ENCODE data around the gene COL5A2.

COL5A2 gene

DNA sequence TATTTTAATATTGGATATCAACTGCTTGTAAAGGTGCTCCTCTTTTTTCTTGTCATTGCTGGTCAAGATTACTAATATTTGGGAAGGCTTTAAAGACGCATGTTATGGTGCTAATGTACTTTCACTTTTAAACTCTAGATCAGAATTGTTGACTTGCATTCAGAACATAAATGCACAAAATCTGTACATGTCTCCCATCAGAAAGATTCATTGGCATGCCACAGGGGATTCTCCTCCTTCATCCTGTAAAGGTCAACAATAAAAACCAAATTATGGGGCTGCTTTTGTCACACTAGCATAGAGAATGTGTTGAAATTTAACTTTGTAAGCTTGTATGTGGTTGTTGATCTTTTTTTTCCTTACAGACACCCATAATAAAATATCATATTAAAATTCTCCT lies 167.2 kb downstream of the COL5A2 start:
- H3K4me1 ChIP-seq (ENCODE audit: control insufficient read depth, low read depth, low read length), result peaks cover 12% of the 10 kb centered on the region
- no peaks in the 10 kb centered on the region for H3K36me3 ChIP-seq (ENCODE audit: control insufficient read depth, low read depth, low read length)
- H3K27ac ChIP-seq (ENCODE audit: low read length), result no peak overlapping the region
- no peaks in the 10 kb centered on the region for H3K9me3 ChIP-seq (ENCODE audit: control insufficient read depth, low read depth, low read length)
- H3K27me3 ChIP-seq (ENCODE audit: control insufficient read depth, insufficient read depth, low read length), result no peaks in the 10 kb centered on the region
- H3K9ac ChIP-seq (ENCODE audit: low read length), result no peak overlapping the region
- H3K4me3 ChIP-seq (ENCODE audit: low read length), result no peak overlapping the region

DNA sequence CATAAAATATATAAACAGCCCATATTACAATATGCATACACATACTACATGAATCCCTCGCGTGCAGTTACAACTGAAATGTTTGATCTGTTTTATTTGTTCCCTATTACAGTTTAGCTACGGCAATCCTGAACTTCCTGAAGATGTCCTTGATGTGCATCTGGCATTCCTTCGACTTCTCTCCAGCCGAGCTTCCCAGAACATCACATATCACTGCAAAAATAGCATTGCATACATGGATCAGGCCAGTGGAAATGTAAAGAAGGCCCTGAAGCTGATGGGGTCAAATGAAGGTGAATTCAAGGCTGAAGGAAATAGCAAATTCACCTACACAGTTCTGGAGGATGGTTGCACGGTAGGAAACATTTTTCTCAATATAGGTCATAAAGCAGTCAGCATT lies 169.0 kb downstream of the COL5A2 start:
- Histone ChIP-seq H3K36me3 (ENCODE audit: control insufficient read depth, low read depth, low read length) (no peaks in the 10 kb centered on the region), H3K9me3 (ENCODE audit: control insufficient read depth, low read depth, low read length) (no peaks in the 10 kb centered on the region), H3K9ac (ENCODE audit: low read length) (no peak overlapping the region), H3K4me1 (ENCODE audit: control insufficient read depth, low read depth, low read length) (peaks cover 9% of the 10 kb centered on the region), H3K4me3 (ENCODE audit: low read length) (no peak overlapping the region), H3K27me3 (ENCODE audit: control insufficient read depth, insufficient read depth, low read length) (no peaks in the 10 kb centered on the region), H3K27ac (ENCODE audit: low read length) (no peak overlapping the region)

DNA sequence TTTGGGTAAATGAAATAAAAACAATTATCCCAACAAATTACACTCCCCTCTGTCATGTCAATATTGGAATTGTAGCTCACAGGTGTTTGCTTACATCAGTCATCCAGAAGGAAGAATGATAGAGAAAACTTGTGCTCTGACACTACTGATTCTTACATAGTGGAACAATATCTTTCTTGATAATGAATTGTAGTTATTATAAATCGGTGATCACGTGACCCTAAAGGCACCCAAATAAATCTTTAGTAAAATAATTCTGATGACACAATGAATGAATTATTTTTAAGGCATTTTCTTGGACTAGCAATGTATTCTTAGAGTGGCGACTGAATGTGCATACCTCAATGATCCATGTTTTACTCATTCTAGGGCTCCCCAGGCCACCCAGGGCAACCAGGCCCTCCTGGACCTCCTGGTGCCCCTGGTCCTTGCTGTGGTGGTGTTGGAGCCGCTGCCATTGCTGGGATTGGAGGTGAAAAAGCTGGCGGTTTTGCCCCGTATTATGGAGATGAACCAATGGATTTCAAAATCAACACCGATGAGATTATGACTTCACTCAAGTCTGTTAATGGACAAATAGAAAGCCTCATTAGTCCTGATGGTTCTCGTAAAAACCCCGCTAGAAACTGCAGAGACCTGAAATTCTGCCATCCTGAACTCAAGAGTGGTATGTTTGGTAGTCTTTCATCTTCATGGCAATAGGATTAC lies 170.9 kb downstream of the COL5A2 start:
- no peaks in the 10 kb centered on the region for H3K36me3 ChIP-seq (ENCODE audit: control insufficient read depth, low read depth, low read length)
- H3K4me1 ChIP-seq (ENCODE audit: control insufficient read depth, low read depth, low read length), result no peaks in the 10 kb centered on the region
- no peaks in the 10 kb centered on the region for H3K9me3 ChIP-seq (ENCODE audit: control insufficient read depth, low read depth, low read length)
- H3K9ac ChIP-seq (ENCODE audit: low read length), result no peak overlapping the region
- no peaks in the 10 kb centered on the region for H3K27me3 ChIP-seq (ENCODE audit: control insufficient read depth, insufficient read depth, low read length)
- no peak overlapping the region for H3K27ac ChIP-seq (ENCODE audit: low read length)
- H3K4me3 ChIP-seq (ENCODE audit: low read length), result no peak overlapping the region

DNA sequence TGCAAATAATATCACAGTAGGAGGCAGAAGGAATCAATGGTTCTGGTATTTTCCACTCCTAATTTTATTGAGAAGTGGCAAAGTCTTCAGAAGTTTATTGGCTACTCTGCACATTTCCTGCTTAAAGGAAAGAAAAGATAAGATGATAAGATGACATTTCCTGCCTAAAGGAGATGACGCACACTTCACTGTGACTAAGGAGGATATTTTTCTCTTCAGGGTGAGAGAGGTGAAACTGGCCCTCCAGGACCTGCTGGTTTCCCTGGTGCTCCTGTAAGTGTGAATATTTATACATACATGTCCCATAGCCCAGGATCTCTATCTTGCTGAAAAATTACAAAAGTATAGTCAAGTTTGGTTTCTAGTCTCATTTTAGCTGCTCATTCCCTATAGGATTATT lies 177.5 kb downstream of the COL5A2 start:
- Histone ChIP-seq H3K27me3 (ENCODE audit: control insufficient read depth, insufficient read depth, low read length) (no peaks in the 10 kb centered on the region), H3K4me1 (ENCODE audit: control insufficient read depth, low read depth, low read length) (no peaks in the 10 kb centered on the region), H3K36me3 (ENCODE audit: control insufficient read depth, low read depth, low read length) (no peaks in the 10 kb centered on the region), H3K4me3 (ENCODE audit: low read length) (no peak overlapping the region), H3K9ac (ENCODE audit: low read length) (no peak overlapping the region), H3K9me3 (ENCODE audit: control insufficient read depth, low read depth, low read length) (no peaks in the 10 kb centered on the region), H3K27ac (ENCODE audit: low read length) (no peak overlapping the region)

DNA sequence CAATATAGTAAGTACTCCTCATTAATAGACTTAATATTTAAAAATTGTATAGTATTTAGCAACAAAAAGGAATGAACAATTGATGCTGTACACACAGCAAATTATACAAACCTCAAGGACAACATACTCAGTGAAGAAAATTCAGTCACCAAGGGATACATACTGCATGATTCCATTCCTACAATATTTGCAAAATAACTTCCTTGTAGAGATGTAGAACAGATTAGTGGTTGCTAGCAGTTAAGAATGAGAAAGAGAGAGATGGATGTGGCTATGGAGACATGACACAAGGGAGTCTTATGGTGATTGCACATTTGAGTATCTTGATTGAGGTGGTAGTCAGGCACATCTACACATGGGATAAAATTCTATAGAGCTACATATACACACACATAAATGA lies 179.3 kb downstream of the COL5A2 start:
- no peak overlapping the region for H3K4me3 ChIP-seq (ENCODE audit: low read length)
- no peaks in the 10 kb centered on the region for H3K27me3 ChIP-seq (ENCODE audit: control insufficient read depth, insufficient read depth, low read length)
- no peak overlapping the region for H3K27ac ChIP-seq (ENCODE audit: low read length)
- H3K9me3 ChIP-seq (ENCODE audit: control insufficient read depth, low read depth, low read length), result no peaks in the 10 kb centered on the region
- no peaks in the 10 kb centered on the region for H3K36me3 ChIP-seq (ENCODE audit: control insufficient read depth, low read depth, low read length)
- no peak overlapping the region for H3K9ac ChIP-seq (ENCODE audit: low read length)
- H3K4me1 ChIP-seq (ENCODE audit: control insufficient read depth, low read depth, low read length), result no peaks in the 10 kb centered on the region

DNA sequence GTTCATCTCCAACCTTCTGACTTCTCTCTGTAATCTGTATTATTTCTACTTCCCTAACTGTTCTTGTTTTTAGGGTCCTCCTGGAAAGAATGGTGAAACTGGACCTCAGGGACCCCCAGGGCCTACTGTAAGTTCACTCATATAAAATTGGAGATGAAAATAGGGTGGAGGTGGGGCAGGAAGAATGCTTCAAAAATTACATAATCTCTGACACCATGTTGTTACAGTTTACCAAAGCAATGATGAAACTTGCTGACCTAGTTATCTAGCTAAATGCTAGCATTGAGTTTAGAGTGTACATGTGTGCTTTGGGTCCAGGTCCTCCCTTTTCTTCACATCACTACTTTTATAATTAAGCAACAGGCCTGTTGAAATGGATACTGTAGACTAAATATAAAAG lies 182.3 kb downstream of the COL5A2 start:
- Histone ChIP-seq H3K9ac (ENCODE audit: low read length) (no peak overlapping the region), H3K36me3 (ENCODE audit: control insufficient read depth, low read depth, low read length) (no peaks in the 10 kb centered on the region), H3K4me3 (ENCODE audit: low read length) (no peak overlapping the region), H3K27ac (ENCODE audit: low read length) (no peak overlapping the region), H3K27me3 (ENCODE audit: control insufficient read depth, insufficient read depth, low read length) (no peaks in the 10 kb centered on the region), H3K4me1 (ENCODE audit: control insufficient read depth, low read depth, low read length) (no peaks in the 10 kb centered on the region), H3K9me3 (ENCODE audit: control insufficient read depth, low read depth, low read length) (no peaks in the 10 kb centered on the region)

DNA sequence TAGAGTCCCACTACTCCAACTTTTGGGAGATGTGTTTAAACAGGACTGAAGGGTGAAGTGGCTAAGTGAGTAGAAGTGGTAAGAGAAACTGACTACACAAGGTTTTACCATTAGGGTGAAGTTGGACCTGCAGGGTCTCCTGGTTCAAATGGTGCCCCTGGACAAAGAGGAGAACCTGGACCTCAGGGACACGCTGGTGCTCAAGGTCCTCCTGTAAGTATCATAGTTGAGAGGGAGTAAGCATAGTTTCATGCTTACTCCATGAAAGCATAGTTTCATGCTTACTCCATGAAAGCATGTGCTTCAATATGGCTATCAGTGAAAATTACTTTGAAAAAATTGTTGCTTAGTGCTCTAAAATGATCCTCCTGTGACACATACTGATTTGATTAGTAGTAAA lies 186.3 kb downstream of the COL5A2 start:
- Histone ChIP-seq H3K27me3 (ENCODE audit: control insufficient read depth, insufficient read depth, low read length) (no peaks in the 10 kb centered on the region), H3K36me3 (ENCODE audit: control insufficient read depth, low read depth, low read length) (no peaks in the 10 kb centered on the region), H3K9me3 (ENCODE audit: control insufficient read depth, low read depth, low read length) (no peaks in the 10 kb centered on the region), H3K9ac (ENCODE audit: low read length) (no peak overlapping the region), H3K4me3 (ENCODE audit: low read length) (no peak overlapping the region), H3K27ac (ENCODE audit: low read length) (no peak overlapping the region), H3K4me1 (ENCODE audit: control insufficient read depth, low read depth, low read length) (no peaks in the 10 kb centered on the region)

DNA sequence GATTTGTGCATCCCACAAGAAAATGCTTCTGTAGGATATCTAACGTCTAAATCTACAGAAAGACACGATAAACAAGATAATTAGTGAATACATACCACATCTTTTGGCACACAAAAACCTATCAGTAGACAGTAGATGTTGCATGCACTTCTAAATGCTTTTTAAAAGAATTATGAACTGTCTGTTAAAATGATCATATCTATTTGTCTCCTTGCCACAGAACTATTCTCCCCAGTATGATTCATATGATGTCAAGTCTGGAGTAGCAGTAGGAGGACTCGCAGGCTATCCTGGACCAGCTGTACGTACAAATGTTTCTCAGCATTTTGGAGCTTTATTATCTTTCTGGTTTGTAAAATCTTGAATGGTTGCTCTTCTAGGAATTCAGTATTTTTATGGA lies 192.7 kb downstream of the COL5A2 start:
- Histone ChIP-seq H3K27ac (ENCODE audit: low read length) (no peak overlapping the region), H3K27me3 (ENCODE audit: control insufficient read depth, insufficient read depth, low read length) (no peaks in the 10 kb centered on the region), H3K36me3 (ENCODE audit: control insufficient read depth, low read depth, low read length) (no peaks in the 10 kb centered on the region), H3K9me3 (ENCODE audit: control insufficient read depth, low read depth, low read length) (no peaks in the 10 kb centered on the region), H3K4me1 (ENCODE audit: control insufficient read depth, low read depth, low read length) (no peaks in the 10 kb centered on the region), H3K4me3 (ENCODE audit: low read length) (no peak overlapping the region), H3K9ac (ENCODE audit: low read length) (no peak overlapping the region)

DNA sequence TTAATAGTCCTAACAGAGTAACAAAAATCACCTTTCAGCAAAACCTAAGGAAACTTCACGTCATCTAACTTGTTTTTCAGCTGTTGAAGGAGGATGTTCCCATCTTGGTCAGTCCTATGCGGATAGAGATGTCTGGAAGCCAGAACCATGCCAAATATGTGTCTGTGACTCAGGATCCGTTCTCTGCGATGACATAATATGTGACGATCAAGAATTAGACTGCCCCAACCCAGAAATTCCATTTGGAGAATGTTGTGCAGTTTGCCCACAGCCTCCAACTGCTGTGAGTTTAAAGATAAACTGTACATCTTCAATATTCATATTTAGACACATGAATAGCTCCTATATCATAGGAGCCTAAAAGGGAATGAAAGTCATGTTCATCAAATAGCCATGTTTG lies 194.9 kb downstream of the COL5A2 start:
- H3K4me1 ChIP-seq (ENCODE audit: control insufficient read depth, low read depth, low read length), result no peaks in the 10 kb centered on the region
- H3K9ac ChIP-seq (ENCODE audit: low read length), result no peak overlapping the region
- no peaks in the 10 kb centered on the region for H3K27me3 ChIP-seq (ENCODE audit: control insufficient read depth, insufficient read depth, low read length)
- H3K9me3 ChIP-seq (ENCODE audit: control insufficient read depth, low read depth, low read length), result no peaks in the 10 kb centered on the region
- H3K27ac ChIP-seq (ENCODE audit: low read length), result no peak overlapping the region
- H3K36me3 ChIP-seq (ENCODE audit: control insufficient read depth, low read depth, low read length), result no peaks in the 10 kb centered on the region
- H3K4me3 ChIP-seq (ENCODE audit: low read length), result no peak overlapping the region

DNA sequence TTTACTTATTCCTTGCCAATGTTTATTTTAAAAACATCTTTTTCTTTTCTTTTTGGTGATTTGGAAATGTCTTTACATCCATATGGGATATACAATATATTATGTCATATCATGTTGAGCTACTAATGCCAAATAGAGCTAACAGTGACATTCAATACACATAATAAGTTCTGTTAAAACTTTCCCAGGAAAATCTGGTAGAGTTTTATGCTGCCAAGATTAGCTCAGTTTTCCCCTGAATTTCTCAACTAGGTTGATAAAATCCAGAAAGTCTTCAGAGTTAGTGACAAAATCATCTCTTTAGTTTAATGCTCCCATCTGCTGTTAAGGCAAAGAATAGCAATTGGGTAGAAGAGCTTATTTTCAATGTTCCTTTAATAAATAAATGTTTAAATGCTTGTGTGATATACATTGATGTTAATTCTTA lies 195.5 kb downstream of the COL5A2 start:
- Histone ChIP-seq H3K4me3 (ENCODE audit: low read length) (no peak overlapping the region), H3K9me3 (ENCODE audit: control insufficient read depth, low read depth, low read length) (no peaks in the 10 kb centered on the region), H3K36me3 (ENCODE audit: control insufficient read depth, low read depth, low read length) (no peaks in the 10 kb centered on the region), H3K27ac (ENCODE audit: low read length) (no peak overlapping the region), H3K9ac (ENCODE audit: low read length) (no peak overlapping the region), H3K4me1 (ENCODE audit: control insufficient read depth, low read depth, low read length) (no peaks in the 10 kb centered on the region), H3K27me3 (ENCODE audit: control insufficient read depth, insufficient read depth, low read length) (no peaks in the 10 kb centered on the region)

DNA sequence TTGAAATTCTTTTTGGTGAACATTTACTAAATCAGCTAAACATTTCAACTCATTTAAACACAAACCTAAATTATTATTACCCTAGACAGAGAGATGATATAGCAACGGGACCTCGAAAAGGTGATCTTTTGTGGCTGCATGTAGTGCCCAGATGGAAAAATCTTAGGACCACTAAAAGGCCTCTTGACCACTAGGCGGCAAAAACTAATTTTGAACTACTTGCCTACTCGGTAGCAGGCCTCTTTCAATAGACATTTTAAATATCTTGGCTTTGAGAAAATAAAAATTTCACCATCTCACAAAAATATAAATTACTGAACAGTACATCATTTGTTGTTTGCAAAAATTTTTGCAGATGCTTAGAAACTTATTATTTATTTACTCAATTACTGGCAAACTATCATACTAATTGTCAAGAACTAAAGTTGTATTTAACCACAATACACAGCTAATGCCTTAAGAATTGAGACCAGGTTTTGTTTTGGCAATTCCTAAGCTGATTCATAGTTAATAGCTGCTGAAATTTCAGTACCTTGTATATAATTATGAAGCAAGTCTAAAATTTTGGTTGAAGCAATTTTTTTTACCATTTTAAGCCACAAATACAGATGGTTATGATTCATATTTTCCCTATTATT lies 196.0 kb downstream of the COL5A2 start:
- Histone ChIP-seq H3K4me1 (ENCODE audit: control insufficient read depth, low read depth, low read length) (no peaks in the 10 kb centered on the region), H3K9ac (ENCODE audit: low read length) (no peak overlapping the region), H3K4me3 (ENCODE audit: low read length) (no peak overlapping the region)

More for the DNA sequence above, 196.0 kb downstream of the COL5A2 start:
- Histone ChIP-seq H3K27me3 (ENCODE audit: control insufficient read depth, insufficient read depth, low read length) (no peaks in the 10 kb centered on the region), H3K36me3 (ENCODE audit: control insufficient read depth, low read depth, low read length) (no peaks in the 10 kb centered on the region), H3K9me3 (ENCODE audit: control insufficient read depth, low read depth, low read length) (no peaks in the 10 kb centered on the region), H3K27ac (ENCODE audit: low read length) (no peak overlapping the region)
